ENCODE measurements around the gene SMU1.

Gene SMU1

DNA sequence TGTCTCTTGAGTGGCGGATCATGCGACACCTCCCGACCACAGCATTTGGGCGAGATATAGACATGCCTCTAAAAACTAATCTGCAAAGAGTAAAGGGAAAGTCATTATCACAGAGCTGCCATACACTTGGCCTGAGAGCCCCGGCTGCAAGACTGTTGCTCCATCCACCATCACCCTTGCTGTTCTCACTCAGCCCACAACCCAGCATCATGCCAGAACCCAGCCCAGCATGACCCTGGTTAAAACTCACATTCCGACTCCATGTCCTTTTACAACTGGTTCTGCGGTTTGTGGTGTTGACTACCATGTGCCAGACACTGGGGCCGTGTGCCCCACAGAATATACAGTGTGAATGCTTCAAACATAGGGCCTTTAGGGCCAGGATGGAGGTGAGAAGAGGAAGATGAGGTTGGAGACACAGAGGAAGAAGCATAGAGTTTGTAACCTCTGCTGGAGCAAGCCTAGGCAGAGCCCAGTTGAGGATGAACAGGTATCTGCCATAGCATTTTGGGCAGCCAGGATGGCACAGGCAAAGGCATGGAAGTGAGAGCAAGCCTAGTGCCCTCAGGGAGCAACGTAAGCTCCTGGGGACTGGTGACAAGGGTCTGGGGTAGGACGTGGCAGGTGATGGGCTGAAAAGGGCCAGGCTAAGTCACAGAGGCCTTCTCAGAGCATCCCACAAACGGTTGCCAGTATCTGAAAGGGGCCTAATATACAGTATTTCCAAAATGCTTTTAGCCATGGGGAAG is 37.5 kb upstream of the SMU1 start:
- peaks cover 11% of the 10 kb centered on the region for H3K4me1 ChIP-seq (ENCODE audit: control insufficient read depth, insufficient read depth, low read length)
- H3K9ac ChIP-seq (ENCODE audit: low read depth, low read length), result no peak overlapping the region
- peaks cover 5% of the 10 kb centered on the region; the same call in 1 of the 2 replicates for H3K36me3 ChIP-seq (ENCODE audit: control insufficient read depth, insufficient read depth, low read length)
- H3K9me3 ChIP-seq (ENCODE audit: control insufficient read depth, insufficient read depth, low read length), result no peaks in the 10 kb centered on the region
- H3K27me3 ChIP-seq (ENCODE audit: control insufficient read depth, insufficient read depth, low read length), result no peaks in the 10 kb centered on the region
- no peak overlapping the region for H3K27ac ChIP-seq (ENCODE audit: low read depth, low read length)
- no peak overlapping the region for H3K4me3 ChIP-seq (ENCODE audit: low read depth, low read length)

- peaks cover 14% of the 10 kb centered on the region for H3K4me1 ChIP-seq (ENCODE audit: control insufficient read depth, insufficient read depth, low read length)
- H3K36me3 ChIP-seq (ENCODE audit: control insufficient read depth, insufficient read depth, low read length), result peaks cover 5% of the 10 kb centered on the region; the same call in 1 of the 2 replicates
- H3K9me3 ChIP-seq (ENCODE audit: control insufficient read depth, insufficient read depth, low read length), result no peaks in the 10 kb centered on the region
- no peaks in the 10 kb centered on the region for H3K27me3 ChIP-seq (ENCODE audit: control insufficient read depth, insufficient read depth, low read length)
- no peak overlapping the region for H3K27ac ChIP-seq (ENCODE audit: low read depth, low read length)
- no peak overlapping the region for H3K4me3 ChIP-seq (ENCODE audit: low read depth, low read length)
- H3K9ac ChIP-seq (ENCODE audit: low read depth, low read length), result no peak overlapping the region
Measured at GRCh38 chr9:33112094-33112493, 35.6 kb upstream of the SMU1 start.

- H3K4me1 ChIP-seq (ENCODE audit: control insufficient read depth, insufficient read depth, low read length), result peaks cover 17% of the 10 kb centered on the region
- peaks cover 5% of the 10 kb centered on the region; the same call in 1 of the 2 replicates for H3K36me3 ChIP-seq (ENCODE audit: control insufficient read depth, insufficient read depth, low read length)
- H3K9me3 ChIP-seq (ENCODE audit: control insufficient read depth, insufficient read depth, low read length), result no peaks in the 10 kb centered on the region
- H3K27me3 ChIP-seq (ENCODE audit: control insufficient read depth, insufficient read depth, low read length), result no peaks in the 10 kb centered on the region
- H3K27ac ChIP-seq (ENCODE audit: low read depth, low read length), result no peak overlapping the region
- H3K4me3 ChIP-seq (ENCODE audit: low read depth, low read length), result no peak overlapping the region
- no peak overlapping the region for H3K9ac ChIP-seq (ENCODE audit: low read depth, low read length)
Measured at GRCh38 chr9:33111631-33112030, 35.2 kb upstream of the SMU1 start.

DNA sequence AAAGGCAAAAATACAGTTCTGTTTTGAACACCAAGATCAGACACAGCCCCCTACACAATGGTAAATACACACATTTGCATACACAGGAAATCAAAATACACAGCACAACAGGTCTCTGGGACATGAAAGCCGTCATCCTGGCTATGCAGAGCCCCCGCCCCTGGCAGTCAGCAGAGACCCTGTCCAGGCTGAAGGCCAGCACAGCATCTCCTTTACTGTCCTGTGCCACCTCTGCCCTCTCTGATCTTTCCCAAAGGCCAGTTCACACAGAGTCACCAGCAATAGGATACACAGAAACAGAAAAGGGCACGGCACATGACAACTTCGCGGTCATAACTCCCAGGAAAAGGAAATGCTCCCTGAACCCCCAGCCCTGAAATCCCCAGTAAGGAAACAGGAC is 34.2 kb upstream of the SMU1 start:
- Histone ChIP-seq H3K9me3 (ENCODE audit: control insufficient read depth, insufficient read depth, low read length) (no peaks in the 10 kb centered on the region), H3K4me3 (ENCODE audit: low read depth, low read length) (no peak overlapping the region), H3K27ac (ENCODE audit: low read depth, low read length) (no peak overlapping the region), H3K9ac (ENCODE audit: low read depth, low read length) (no peak overlapping the region), H3K27me3 (ENCODE audit: control insufficient read depth, insufficient read depth, low read length) (no peaks in the 10 kb centered on the region), H3K36me3 (ENCODE audit: control insufficient read depth, insufficient read depth, low read length) (peaks cover 5% of the 10 kb centered on the region; the same call in 1 of the 2 replicates), H3K4me1 (ENCODE audit: control insufficient read depth, insufficient read depth, low read length) (peaks cover 17% of the 10 kb centered on the region)

GRCh38 chr9:33109850-33110595 is 33.5 kb upstream of the SMU1 start:
- Histone ChIP-seq H3K36me3 (ENCODE audit: control insufficient read depth, insufficient read depth, low read length) (peaks cover 5% of the 10 kb centered on the region; the same call in 1 of the 2 replicates), H3K4me1 (ENCODE audit: control insufficient read depth, insufficient read depth, low read length) (peaks cover 17% of the 10 kb centered on the region), H3K9ac (ENCODE audit: low read depth, low read length) (no peak overlapping the region), H3K9me3 (ENCODE audit: control insufficient read depth, insufficient read depth, low read length) (no peaks in the 10 kb centered on the region), H3K27ac (ENCODE audit: low read depth, low read length) (no peak overlapping the region), H3K4me3 (ENCODE audit: low read depth, low read length) (no peak overlapping the region), H3K27me3 (ENCODE audit: control insufficient read depth, insufficient read depth, low read length) (no peaks in the 10 kb centered on the region)

DNA sequence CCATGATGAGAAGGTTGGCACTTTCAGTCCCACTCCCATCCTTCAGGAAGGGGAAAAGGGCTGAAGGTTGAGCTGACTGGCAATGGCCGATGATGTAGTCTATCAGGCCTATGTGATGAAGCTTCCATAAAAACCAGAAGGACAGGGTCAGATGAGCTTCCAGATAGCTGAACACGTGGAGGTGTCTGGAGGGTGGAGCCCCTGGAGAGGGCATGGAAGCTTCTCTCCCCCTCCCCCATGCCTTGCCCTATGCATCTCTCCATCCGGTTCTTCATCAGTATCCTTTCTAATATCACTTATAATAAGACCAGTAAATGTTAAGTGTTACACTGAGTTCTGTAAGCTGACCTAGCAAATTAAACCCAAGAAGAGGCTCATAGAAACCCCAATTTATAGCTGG is 32.6 kb upstream of the SMU1 start:
- no peaks in the 10 kb centered on the region for H3K27me3 ChIP-seq (ENCODE audit: control insufficient read depth, insufficient read depth, low read length)
- peaks cover 5% of the 10 kb centered on the region; the same call in 1 of the 2 replicates for H3K36me3 ChIP-seq (ENCODE audit: control insufficient read depth, insufficient read depth, low read length)
- H3K4me3 ChIP-seq (ENCODE audit: low read depth, low read length), result no peak overlapping the region
- peaks cover 17% of the 10 kb centered on the region for H3K4me1 ChIP-seq (ENCODE audit: control insufficient read depth, insufficient read depth, low read length)
- H3K27ac ChIP-seq (ENCODE audit: low read depth, low read length), result no peak overlapping the region
- no peaks in the 10 kb centered on the region for H3K9me3 ChIP-seq (ENCODE audit: control insufficient read depth, insufficient read depth, low read length)
- H3K9ac ChIP-seq (ENCODE audit: low read depth, low read length), result no peak overlapping the region

- Histone ChIP-seq H3K9me3 (ENCODE audit: control insufficient read depth, insufficient read depth, low read length) (no peaks in the 10 kb centered on the region), H3K27ac (ENCODE audit: low read depth, low read length) (no peak overlapping the region), H3K4me1 (ENCODE audit: control insufficient read depth, insufficient read depth, low read length) (peaks cover 17% of the 10 kb centered on the region), H3K36me3 (ENCODE audit: control insufficient read depth, insufficient read depth, low read length) (peaks cover 5% of the 10 kb centered on the region; the same call in 1 of the 2 replicates), H3K4me3 (ENCODE audit: low read depth, low read length) (no peak overlapping the region), H3K9ac (ENCODE audit: low read depth, low read length) (no peak overlapping the region), H3K27me3 (ENCODE audit: control insufficient read depth, insufficient read depth, low read length) (no peaks in the 10 kb centered on the region)
Measured at GRCh38 chr9:33108472-33108871, 32.0 kb upstream of the SMU1 start.

GRCh38 chr9:33107762-33108161 is 31.3 kb upstream of the SMU1 start:
- Histone ChIP-seq H3K9ac (ENCODE audit: low read depth, low read length) (no peak overlapping the region), H3K36me3 (ENCODE audit: control insufficient read depth, insufficient read depth, low read length) (no peaks in the 10 kb centered on the region), H3K27me3 (ENCODE audit: control insufficient read depth, insufficient read depth, low read length) (no peaks in the 10 kb centered on the region), H3K27ac (ENCODE audit: low read depth, low read length) (no peak overlapping the region), H3K9me3 (ENCODE audit: control insufficient read depth, insufficient read depth, low read length) (no peaks in the 10 kb centered on the region), H3K4me1 (ENCODE audit: control insufficient read depth, insufficient read depth, low read length) (peaks cover 20% of the 10 kb centered on the region), H3K4me3 (ENCODE audit: low read depth, low read length) (no peak overlapping the region)

DNA sequence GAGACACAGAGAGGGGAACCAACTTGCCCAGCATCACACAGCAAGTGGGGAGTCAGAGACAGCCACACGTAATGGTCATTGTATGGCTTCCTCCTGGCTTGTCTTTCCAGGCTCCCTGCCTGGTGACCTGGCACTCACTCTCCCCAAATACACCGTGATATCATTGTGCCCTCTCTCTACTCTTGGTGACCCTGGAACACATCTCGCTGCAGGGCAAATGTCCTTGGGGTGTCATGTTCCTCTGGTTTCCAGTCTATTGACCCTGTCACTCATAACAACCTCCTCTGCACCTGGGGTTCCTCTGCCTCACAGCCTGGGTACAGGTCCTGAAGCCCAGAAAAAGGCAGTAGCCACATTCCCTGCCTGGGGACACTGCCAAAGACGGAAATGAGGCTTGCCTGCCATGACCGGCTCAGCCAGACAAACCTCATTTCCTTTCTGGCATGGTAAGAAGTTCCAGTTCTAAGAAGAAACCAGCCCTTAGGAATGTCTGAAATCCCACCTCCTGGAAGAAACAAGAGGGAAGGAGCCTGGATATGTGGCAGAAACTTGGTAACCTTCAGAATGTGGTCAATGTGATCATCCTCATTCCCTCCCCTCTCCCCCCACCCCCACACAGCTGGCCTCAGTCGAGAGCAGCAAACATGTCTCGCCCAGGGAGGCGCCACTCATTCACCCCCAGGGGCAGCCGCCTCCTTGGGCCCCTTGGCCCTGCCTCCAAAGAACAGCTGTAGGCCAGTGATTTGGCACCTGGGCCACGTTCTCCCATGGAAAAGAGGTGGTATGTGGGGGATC is 30.6 kb upstream of the SMU1 start:
- no peak overlapping the region for H3K27ac ChIP-seq (ENCODE audit: low read depth, low read length)
- no peak overlapping the region for H3K9ac ChIP-seq (ENCODE audit: low read depth, low read length)
- peaks cover 14% of the 10 kb centered on the region for H3K4me1 ChIP-seq (ENCODE audit: control insufficient read depth, insufficient read depth, low read length)

DNA sequence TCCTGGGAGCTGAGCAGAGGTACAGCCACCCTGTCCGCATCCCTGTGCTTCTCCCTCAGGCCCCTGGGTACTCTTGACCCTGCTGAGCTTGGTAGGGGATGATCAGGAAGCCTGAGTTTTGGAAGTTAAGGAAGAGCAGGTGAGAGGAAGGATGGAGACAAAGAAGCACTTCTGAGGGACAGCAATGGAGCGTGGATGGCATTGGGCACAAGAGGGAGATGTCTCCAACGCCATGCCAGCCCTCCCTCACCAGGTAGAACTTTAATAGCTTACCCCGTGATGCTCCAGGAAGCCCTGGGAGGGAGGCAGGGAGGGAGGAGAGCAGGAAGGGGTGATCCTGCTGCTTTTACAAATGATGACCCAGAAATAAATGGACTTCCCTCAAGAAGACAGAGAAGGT is 29.9 kb upstream of the SMU1 start:
- Histone ChIP-seq H3K4me3 (ENCODE audit: low read depth, low read length) (no peak overlapping the region), H3K4me1 (ENCODE audit: control insufficient read depth, insufficient read depth, low read length) (peaks cover 9% of the 10 kb centered on the region; the same call in 1 of the 2 replicates), H3K27ac (ENCODE audit: low read depth, low read length) (no peak overlapping the region), H3K9ac (ENCODE audit: low read depth, low read length) (no peak overlapping the region), H3K9me3 (ENCODE audit: control insufficient read depth, insufficient read depth, low read length) (no peaks in the 10 kb centered on the region), H3K27me3 (ENCODE audit: control insufficient read depth, insufficient read depth, low read length) (no peaks in the 10 kb centered on the region), H3K36me3 (ENCODE audit: control insufficient read depth, insufficient read depth, low read length) (no peaks in the 10 kb centered on the region)

More for the DNA sequence above, 30.6 kb upstream of the SMU1 start:
- no peaks in the 10 kb centered on the region for H3K27me3 ChIP-seq (ENCODE audit: control insufficient read depth, insufficient read depth, low read length)
- no peak overlapping the region for H3K4me3 ChIP-seq (ENCODE audit: low read depth, low read length)
- no peaks in the 10 kb centered on the region for H3K9me3 ChIP-seq (ENCODE audit: control insufficient read depth, insufficient read depth, low read length)
- no peaks in the 10 kb centered on the region for H3K36me3 ChIP-seq (ENCODE audit: control insufficient read depth, insufficient read depth, low read length)

Measured in HUES48 (cell line).